WI38 (cell line): Measurements from ENCODE around the gene FLNB.

Experiments
- H3K4me3 ChIP-seq: 2 replicates; pipeline ENCODE4 v1.5.1; 2011; ENCODE audit warnings: low read depth, mild to moderate bottlenecking, control low read depth, low read length
- TF ChIP-seq, protein P1 (sequence below): IDR thresholded peaks from 2 replicates; pipeline ENCODE4 v1.5.1; 2012; ENCODE audit warnings: low read depth, mild to moderate bottlenecking, control low read depth, low read length

Gene FLNB

DNA sequence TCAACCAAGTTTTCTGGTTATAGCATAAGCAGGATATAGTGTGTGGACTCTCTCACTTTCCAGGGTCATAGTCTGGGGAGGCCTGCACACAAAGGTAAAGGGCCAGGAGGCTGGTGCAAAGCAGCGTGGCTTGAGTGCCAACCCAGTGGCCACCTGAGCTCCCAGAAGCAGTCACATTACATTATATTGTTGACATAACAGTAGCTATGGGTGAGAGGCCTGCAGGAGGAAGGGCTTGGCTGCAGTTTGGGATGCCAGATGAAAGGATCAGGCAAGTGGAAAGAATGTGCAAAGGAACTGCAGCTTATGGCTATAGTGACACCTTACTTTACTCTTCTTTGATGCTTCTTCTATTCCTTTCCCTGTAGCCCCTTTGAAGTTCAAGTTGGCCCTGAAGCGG lies 96.5 kb downstream of the FLNB start:
- TF ChIP-seq, protein P1, sequence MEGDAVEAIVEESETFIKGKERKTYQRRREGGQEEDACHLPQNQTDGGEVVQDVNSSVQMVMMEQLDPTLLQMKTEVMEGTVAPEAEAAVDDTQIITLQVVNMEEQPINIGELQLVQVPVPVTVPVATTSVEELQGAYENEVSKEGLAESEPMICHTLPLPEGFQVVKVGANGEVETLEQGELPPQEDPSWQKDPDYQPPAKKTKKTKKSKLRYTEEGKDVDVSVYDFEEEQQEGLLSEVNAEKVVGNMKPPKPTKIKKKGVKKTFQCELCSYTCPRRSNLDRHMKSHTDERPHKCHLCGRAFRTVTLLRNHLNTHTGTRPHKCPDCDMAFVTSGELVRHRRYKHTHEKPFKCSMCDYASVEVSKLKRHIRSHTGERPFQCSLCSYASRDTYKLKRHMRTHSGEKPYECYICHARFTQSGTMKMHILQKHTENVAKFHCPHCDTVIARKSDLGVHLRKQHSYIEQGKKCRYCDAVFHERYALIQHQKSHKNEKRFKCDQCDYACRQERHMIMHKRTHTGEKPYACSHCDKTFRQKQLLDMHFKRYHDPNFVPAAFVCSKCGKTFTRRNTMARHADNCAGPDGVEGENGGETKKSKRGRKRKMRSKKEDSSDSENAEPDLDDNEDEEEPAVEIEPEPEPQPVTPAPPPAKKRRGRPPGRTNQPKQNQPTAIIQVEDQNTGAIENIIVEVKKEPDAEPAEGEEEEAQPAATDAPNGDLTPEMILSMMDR: no peak
- no peak overlapping the region for H3K4me3 ChIP-seq

GRCh38 chr3:58105196-58105595 lies 97.0 kb downstream of the FLNB start:
- TF ChIP-seq, protein P1: no peak
- H3K4me3 ChIP-seq: no peak overlapping the region

DNA sequence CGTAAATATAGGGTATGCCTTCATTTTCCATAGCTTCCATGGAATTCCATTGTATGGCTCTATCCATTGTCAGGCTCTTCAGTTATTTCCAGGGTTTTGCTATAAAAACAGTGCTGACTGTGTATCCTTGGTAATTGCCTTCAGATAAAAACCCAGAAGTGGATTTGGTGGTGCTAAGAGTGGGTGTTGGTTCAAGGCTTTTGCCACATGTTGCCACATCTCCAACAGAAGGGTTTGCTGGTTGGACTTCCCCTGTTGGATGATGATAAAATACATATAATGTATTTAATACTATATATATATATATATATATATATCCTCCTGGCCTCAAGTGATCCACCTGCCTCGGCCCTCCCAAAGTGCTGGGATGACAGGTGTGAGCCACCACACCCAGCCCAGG lies 97.8 kb downstream of the FLNB start:
- no peak overlapping the region for H3K4me3 ChIP-seq
- TF ChIP-seq, protein P1: no peak

GRCh38 chr3:58106640-58107039 lies 98.4 kb downstream of the FLNB start:
- TF ChIP-seq, protein P1: no peak

DNA sequence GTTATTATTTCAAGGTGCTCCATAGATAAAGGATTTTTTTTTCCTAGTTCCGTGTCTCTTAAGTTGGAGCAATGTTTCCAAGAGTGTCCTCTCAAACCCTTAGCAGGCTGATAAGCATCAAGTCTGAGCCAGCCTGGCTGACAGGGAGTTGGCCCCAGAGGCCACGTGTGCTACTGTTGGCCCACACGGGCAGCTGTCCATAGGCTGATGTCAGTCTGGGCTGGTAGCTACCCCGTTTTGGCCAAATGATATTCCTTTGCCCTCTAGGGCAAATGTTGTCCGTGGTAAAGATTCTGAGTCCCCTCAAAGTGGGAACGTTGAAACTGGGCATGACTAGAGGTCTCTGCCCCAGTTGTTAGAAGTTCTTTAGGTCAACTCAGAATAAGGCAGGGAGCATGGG lies 99.4 kb downstream of the FLNB start:
- H3K4me3 ChIP-seq: no peak overlapping the region
- TF ChIP-seq, protein P1: no peak

More at GRCh38 chr3:58106640-58107039, 98.4 kb downstream of the FLNB start:
- no peak overlapping the region for H3K4me3 ChIP-seq

GRCh38 chr3:58109752-58110151 lies 101.5 kb downstream of the FLNB start:
- TF ChIP-seq, protein P1: no peak

DNA sequence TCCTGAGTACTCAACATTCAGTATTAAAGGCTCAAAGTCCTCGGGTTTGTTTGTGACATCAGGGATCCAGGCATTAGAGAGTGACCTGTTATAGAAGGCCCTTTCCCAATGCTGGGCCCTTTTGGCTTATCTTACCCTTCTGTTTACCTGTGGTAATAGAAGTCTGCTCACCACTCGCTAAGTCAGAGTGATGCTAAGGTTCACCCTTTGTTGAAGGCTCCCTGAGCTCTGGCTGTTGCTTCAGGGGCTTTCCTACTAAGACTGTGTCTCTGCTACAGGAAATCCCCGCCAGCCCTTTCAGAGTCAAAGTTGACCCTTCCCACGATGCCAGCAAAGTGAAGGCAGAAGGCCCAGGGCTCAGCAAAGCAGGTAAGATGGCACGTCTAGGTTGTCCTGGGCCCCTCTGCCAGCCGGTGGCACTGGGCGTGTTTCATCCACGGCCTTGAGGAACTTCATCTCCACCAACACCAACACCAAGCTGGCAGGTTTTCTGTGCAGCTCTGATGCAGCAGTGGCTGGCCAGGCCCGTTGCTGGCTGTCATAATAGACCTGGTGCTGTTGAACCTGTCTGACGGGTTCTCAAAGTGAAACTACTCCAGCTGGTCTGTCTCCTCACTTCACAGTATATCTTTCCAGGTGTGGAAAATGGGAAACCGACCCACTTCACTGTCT lies 103.4 kb downstream of the FLNB start:
- TF ChIP-seq, protein P1: no peak
- H3K4me3 ChIP-seq: no peak overlapping the region

More at GRCh38 chr3:58109752-58110151, 101.5 kb downstream of the FLNB start:
- no peak overlapping the region for H3K4me3 ChIP-seq
